Prostate gland (tissue), 2 donors: ENCODE data around the gene WNK1.

Experiments used
- CTCF ChIP-seq, 4 experiments: fragments of 200-600 bp in 2 of 4; fragments of 450-650 bp in 2 of 4; sonication (generic) in 2 of 4; IDR thresholded peaks; 1 replicate in 3 of 4; 2 replicates in 1 of 4; pipeline ENCODE4 v1.5.1; 2016 to 2019; ENCODE audit warnings: antibody characterized with exemption in 4 of 4, mild to moderate bottlenecking in 2 of 4, moderate library complexity in 2 of 4
- POLR2A ChIP-seq: fragments of 450-650 bp; IDR thresholded peaks from one replicate; pipeline ENCODE4 v1.6.1; 2016; ENCODE audit warnings: antibody characterized with exemption, mild to moderate bottlenecking
- POLR2AphosphoS5 ChIP-seq: sonication (generic); formaldehyde crosslinking; IDR thresholded peaks from one replicate; pipeline ENCODE4 v1.6.1; 2017; ENCODE audit warnings: antibody characterized with exemption

- TF ChIP-seq CTCF (IDR thresholded peaks at IDR 0.05) (no peak), POLR2AphosphoS5 (no peak), POLR2A (no peak)
These were observed 150.7 kb downstream of the WNK1 start for GRCh38 chr12:903055-903454.
